Progenitor cell of endocrine pancreas (in vitro differentiated cells): ENCODE results near the gene HTR3E. TPM values are rescaled to one million over a fixed set of nuclear protein-coding genes. Genes with fewer than 3 reads are reported as not detected.

Source experiments
- DNase-seq: peaks from one replicate; pipeline ENCODE4 v3.0.0; 2021; ENCODE audit warnings: low spot score; ENCODE audit not compliant: unreplicated experiment
- H3K27ac Mint-ChIP-seq: 2 replicates; pipeline ENCODE4 v1.8.0; 2021; ENCODE audit warnings: mild to moderate bottlenecking, moderate library complexity, mixed read lengths
- H3K27me3 Mint-ChIP-seq: 2 replicates; pipeline ENCODE4 v1.8.0; 2021; ENCODE audit warnings: mixed read lengths
- H3K36me3 Mint-ChIP-seq: 2 replicates; pipeline ENCODE4 v1.8.0; 2022; ENCODE audit warnings: mixed read lengths; ENCODE audit not compliant: insufficient read depth
- H3K4me1 Mint-ChIP-seq: 2 replicates; pipeline ENCODE4 v1.8.0; 2021; ENCODE audit warnings: low read depth, mixed read lengths
- H3K4me3 Mint-ChIP-seq: 2 replicates; pipeline ENCODE4 v1.8.0; 2021; ENCODE audit warnings: low read depth, mild to moderate bottlenecking, moderate library complexity, mixed read lengths
- H3K9me3 Mint-ChIP-seq: 2 replicates; pipeline ENCODE4 v1.8.0; 2021; ENCODE audit warnings: low read depth, mixed read lengths
- CTCF ChIP-seq: fragments of 200-600 bp; sonication (generic); IDR thresholded peaks from one replicate; pipeline ENCODE4 v1.5.0; 2021; ENCODE audit warnings: antibody characterized with exemption, mild to moderate bottlenecking; ENCODE audit not compliant: unreplicated experiment
- total RNA-seq: library from RNA; stranded (reverse); gene quantifications from 2 replicates; pipeline ENCODE4 v1.2.1, GENCODE V29; 2021

The HTR3E gene
- total RNA-seq, 1 donor from 2014 or later, result not detected

- H3K27ac Mint-ChIP-seq, result peak overlapping the region; percentile 97
- TF ChIP-seq CTCF, result no peak
- peaks cover 25% of the 10 kb centered on the region for H3K4me1 Mint-ChIP-seq
- H3K9me3 Mint-ChIP-seq, result no peaks in the 10 kb centered on the region
- H3K4me3 Mint-ChIP-seq, result peak overlapping the region; percentile 96
- H3K27me3 Mint-ChIP-seq, result no peaks in the 10 kb centered on the region
- H3K36me3 Mint-ChIP-seq, result no peaks in the 10 kb centered on the region
- DNase-seq, result no peak
Measured at GRCh38 chr3:184155644-184156521, 59.0 kb downstream of the HTR3E start.

DNA sequence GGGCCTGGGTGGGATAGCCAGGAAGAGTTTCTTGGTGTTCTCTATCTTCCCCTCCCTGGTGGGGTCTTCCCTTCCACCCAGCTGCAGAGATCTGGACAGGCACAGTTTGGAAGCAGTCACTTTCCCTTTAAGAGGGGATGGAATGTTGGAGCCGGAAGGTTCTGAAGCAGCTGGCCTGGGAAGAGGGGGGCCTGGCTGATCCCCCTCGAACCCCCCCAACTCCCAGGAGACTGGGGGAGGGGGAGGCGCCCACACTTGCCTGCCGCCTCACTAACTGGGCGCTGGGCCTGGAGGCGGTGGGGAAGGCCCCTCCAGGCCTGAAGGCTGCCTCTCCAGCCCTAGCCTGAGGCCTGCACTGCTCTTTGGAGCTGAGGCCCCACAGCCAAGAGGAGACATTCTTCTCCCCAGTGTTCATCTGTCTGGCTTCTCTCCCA, 59.7 kb downstream of the HTR3E start:
- no peaks in the 10 kb centered on the region for H3K27me3 Mint-ChIP-seq
- H3K4me3 Mint-ChIP-seq, result peak overlapping the region; percentile 96
- H3K9me3 Mint-ChIP-seq, result no peaks in the 10 kb centered on the region
- no peak for TF ChIP-seq CTCF
- DNase-seq, result peak; percentile 28
- peaks cover 28% of the 10 kb centered on the region for H3K4me1 Mint-ChIP-seq
- H3K27ac Mint-ChIP-seq, result peak overlapping the region; percentile 97
- no peaks in the 10 kb centered on the region for H3K36me3 Mint-ChIP-seq

Other genes starting within 250 kb of the HTR3E start
- 51.3 and 54.8 TPM in 2 replicates for gene PARL, start 212.2 kb upstream of the HTR3E start, total RNA-seq
- gene ABCC5, start 79.2 kb upstream of the HTR3E start, total RNA-seq, result 109 and 111 TPM in 2 replicates
- gene HTR3D, start 65.3 kb upstream of the HTR3E start, total RNA-seq, result not detected in 2 replicates
- not detected in 2 replicates for gene HTR3C, start 44.0 kb upstream of the HTR3E start, total RNA-seq
- 45.4 and 45.7 TPM in 2 replicates for gene EIF2B5, start 38.3 kb downstream of the HTR3E start, total RNA-seq
- gene DVL3, start 58.3 kb downstream of the HTR3E start, total RNA-seq, result 112 and 118 TPM in 2 replicates
- 213 and 223 TPM in 2 replicates for gene AP2M1, start 77.8 kb downstream of the HTR3E start, total RNA-seq
- 60.8 and 65.9 TPM in 2 replicates for gene ABCF3, start 89.1 kb downstream of the HTR3E start, total RNA-seq
- 67.9 and 71.5 TPM in 2 replicates for gene VWA5B2, start 132.5 kb downstream of the HTR3E start, total RNA-seq
- 34.5 and 35.3 TPM in 2 replicates for gene ALG3, start 151.9 kb downstream of the HTR3E start, total RNA-seq
- gene EEF1AKMT4, start 152.6 kb downstream of the HTR3E start, total RNA-seq, result 3.9 and 4.5 TPM in 2 replicates
- 1.3 and 1.4 TPM in 2 replicates for gene CAMK2N2, start 164.5 kb downstream of the HTR3E start, total RNA-seq
- gene ECE2, start 179.0 kb downstream of the HTR3E start, total RNA-seq, result not detected in 2 replicates
- gene PSMD2, start 202.2 kb downstream of the HTR3E start, total RNA-seq, result 259 and 269 TPM in 2 replicates
- gene EIF4G1, start 217.5 kb downstream of the HTR3E start, total RNA-seq, result 333 and 341 TPM in 2 replicates
- 15.4 and 17.3 TPM in 2 replicates for gene FAM131A, start 240.5 kb downstream of the HTR3E start, total RNA-seq